Measurements from ENCODE around the gene ACOD1.

- no peak for TF ChIP-seq REST (IDR thresholded peaks at IDR 0.05; ENCODE audit: insufficient read depth in 1 of 2, low read depth in 2 of 2, low read length in 2 of 2)
- TF ChIP-seq POLR2AphosphoS5 (IDR thresholded peaks at IDR 0.05; ENCODE audit: low read depth, low read length), result no peak
These were observed 35.4 kb downstream of the ACOD1 start for GRCh38 chr13:76983676-76984075.

Data from PFSK-1 (cell line).